ENCODE results near the gene TMEM258. TPM values are rescaled to one million over a fixed set of nuclear protein-coding genes. Genes with fewer than 3 reads are reported as not detected.

TMEM258 gene
- total and polyA plus RNA-seq, 2 experiments from 2014 or later: 71.3 to 519 TPM

- Histone ChIP-seq H3K79me2 (replicated peaks; ENCODE audit: insufficient read depth) (peaks cover 47% of the 10 kb centered on the region), H3K9me2 (ENCODE audit: insufficient read depth) (no peaks in the 10 kb centered on the region), H4K20me1 (replicated peaks; ENCODE audit: insufficient read depth) (peaks cover 4% of the 10 kb centered on the region; the same call in 1 of the 2 replicates), H3K4me1 (ENCODE audit: insufficient read depth) (0 out of 2 replicates have a peak, but pooled peaks cover 5% of the 10 kb centered on the region), H2AFZ (no peak overlapping the region), H3K36me3 (ENCODE audit: insufficient read depth) (peaks cover 4% of the 10 kb centered on the region), H3K27me3 (ENCODE audit: insufficient read depth) (no peaks in the 10 kb centered on the region), H3K4me3 (no peak overlapping the region), H3K4me2 (no peak overlapping the region), H3F3A (replicated peaks; ENCODE audit: low read depth) (peaks cover 27% of the 10 kb centered on the region; the same call in 1 of the 2 replicates), H3K27ac (ENCODE audit: low read depth) (no peak overlapping the region)
- Mint-ChIP-seq H3K36me3 (ENCODE audit: low read depth) (peaks cover 66% of the 10 kb centered on the region), H3K4me3 (no peak overlapping the region), H3K27ac (no peak overlapping the region), H3K4me1 (peaks cover 17% of the 10 kb centered on the region), H3K27me3 (ENCODE audit: insufficient read depth, low read depth, poor library complexity) (peaks cover 4% of the 10 kb centered on the region), H3K9me3 (no peaks in the 10 kb centered on the region)
- DNase-seq (ENCODE audit: low spot score) (no peak), ATAC-seq (no peak)
- no peak for TF ChIP-seq REST (IDR thresholded peaks at IDR 0.05; ENCODE audit: unreplicated experiment)
- TF ChIP-seq EZH2phosphoT487 (IDR thresholded peaks at IDR 0.05; ENCODE audit: unreplicated experiment): no peak
- no peak for TF ChIP-seq POLR2AphosphoS5 (IDR thresholded peaks at IDR 0.05; ENCODE audit: low read depth)
Measured at GRCh38 chr11:61795876-61796526, 3.6 kb upstream of the TMEM258 start.

- DNase-seq (ENCODE audit: low spot score): no peak
- Histone ChIP-seq H3K4me3 (no peak overlapping the region), H3K4me2 (no peak overlapping the region), H3K27me3 (ENCODE audit: insufficient read depth) (no peaks in the 10 kb centered on the region), H3K9me2 (ENCODE audit: insufficient read depth) (no peaks in the 10 kb centered on the region), H3K79me2 (replicated peaks; ENCODE audit: insufficient read depth) (peaks cover 52% of the 10 kb centered on the region), H3K36me3 (ENCODE audit: insufficient read depth) (peaks cover 1% of the 10 kb centered on the region), H3K27ac (ENCODE audit: low read depth) (no peak overlapping the region), H3F3A (replicated peaks; ENCODE audit: low read depth) (peaks cover 25% of the 10 kb centered on the region; the same call in 1 of the 2 replicates), H3K4me1 (ENCODE audit: insufficient read depth) (0 out of 2 replicates have a peak, but pooled peaks cover 5% of the 10 kb centered on the region), H4K20me1 (replicated peaks; ENCODE audit: insufficient read depth) (peaks cover 4% of the 10 kb centered on the region; the same call in 1 of the 2 replicates), H2AFZ (no peak overlapping the region)
- H3K27me3 Mint-ChIP-seq (ENCODE audit: insufficient read depth, low read depth, poor library complexity): peaks cover 4% of the 10 kb centered on the region
- no peaks in the 10 kb centered on the region for H3K9me3 Mint-ChIP-seq
- no peak overlapping the region for H3K27ac Mint-ChIP-seq
- ATAC-seq: no peak
- peak overlapping the region; percentile 31; the same call in 2 of the 3 replicates for H3K4me3 Mint-ChIP-seq
- peaks cover 17% of the 10 kb centered on the region for H3K4me1 Mint-ChIP-seq
- H3K36me3 Mint-ChIP-seq (ENCODE audit: low read depth): peaks cover 67% of the 10 kb centered on the region
- no peak for TF ChIP-seq ZNF331 (CRISPR knock-in tag; IDR thresholded peaks at IDR 0.05; ENCODE audit: low read depth)
- no peak for TF ChIP-seq STAT1 (IDR thresholded peaks at IDR 0.05; ENCODE audit: unreplicated experiment)
- no peak for TF ChIP-seq REST (IDR thresholded peaks at IDR 0.05; ENCODE audit: unreplicated experiment)
- no peak for TF ChIP-seq NANOG (IDR thresholded peaks at IDR 0.05; ENCODE audit: borderline replicate concordance)
- TF ChIP-seq JUNB (IDR thresholded peaks at IDR 0.05; ENCODE audit: unreplicated experiment): no peak
- no peak for TF ChIP-seq CREB1 (CRISPR knock-in tag; IDR thresholded peaks at IDR 0.05; ENCODE audit: low read depth)
- no peak for TF ChIP-seq POLR2AphosphoS5 (IDR thresholded peaks at IDR 0.05; ENCODE audit: low read depth)
- TF ChIP-seq EZH2phosphoT487 (IDR thresholded peaks at IDR 0.05; ENCODE audit: unreplicated experiment): no peak
- TF ChIP-seq ETS1 (IDR thresholded peaks at IDR 0.05): no peak
- TF ChIP-seq EZH2 (IDR thresholded peaks at IDR 0.05; ENCODE audit: low read depth, unreplicated experiment): no peak
Measured at GRCh38 chr11:61795459-61795858, 3.1 kb upstream of the TMEM258 start.

Data from GM23338 (cell line).